Parietal lobe (tissue), 1 donor: ENCODE data around the gene RAB21. TPM values are rescaled to one million over a fixed set of nuclear protein-coding genes. Genes with fewer than 3 reads are reported as not detected.

Experiments
- total RNA-seq: library from RNA; depleted of rRNA; stranded (reverse); fragments of >200 nt; gene quantifications from one replicate; pipeline ENCODE4 v1.2.3, GENCODE V29; 2014

RAB21 gene
- 15.7 TPM for total RNA-seq

GRCh38 chr12:71754461-71755145, at the start of gene RAB21:
RAB21 (plus strand) TSS chr12:71754863; CDS start chr12:71755130, 267 bp downstream.

Other genes starting within 250 kb of the RAB21 start
- gene ZFC3H1, start 91.0 kb upstream of the RAB21 start, total RNA-seq, result 99.2 TPM
- 34.4 TPM for gene THAP2, start 90.6 kb upstream of the RAB21 start, total RNA-seq
- gene TMEM19, start 68.8 kb upstream of the RAB21 start, total RNA-seq, result 47.9 TPM
- 48.2 TPM for gene TBC1D15, start 84.9 kb downstream of the RAB21 start, total RNA-seq
- gene TPH2, start 184.0 kb downstream of the RAB21 start, total RNA-seq, result not detected